ENCODE data around the gene MYRF. TPM values are rescaled to one million over a fixed set of nuclear protein-coding genes. Genes with fewer than 3 reads are reported as not detected.

Gene MYRF
- total and polyA plus RNA-seq, 2 donors (not counting 1 experiment from before 2014, with no cell fraction given): 0.27 to 0.34 TPM

- H3K9me3 Mint-ChIP-seq (ENCODE audit: insufficient read depth): no peaks in the 10 kb centered on the region
- H3K4me3 Mint-ChIP-seq: no peak overlapping the region
- no peak overlapping the region for H3K4me3 ChIP-seq (ENCODE audit: control extremely low read depth in 1 of 5, extremely low read depth in 1 of 5, insufficient read depth in 1 of 5, low read depth in 2 of 5, low read length in 4 of 5)
- ChIA-PET POLR2A (no interaction called here), CTCF (interaction anchor here (1.3 to 6.6 kb wide), 3 partner anchors 16 to 359 kb away, joined by 6 to 69 read pairs (median 10); no protein-coding TSS in a partner anchor)
- peaks cover 10 to 12% of the 10 kb centered on the region in 2 donors for H3K4me1 ChIP-seq (ENCODE audit: control insufficient read depth in 2 of 2, insufficient read depth in 2 of 2, low read length in 2 of 2)
- no peak overlapping the region for H3K27ac ChIP-seq (ENCODE audit: low read length in 2 of 2)
- no peak overlapping the region for H3K4me2 ChIP-seq (replicated peaks; ENCODE audit: low read depth, low read length, poor library complexity, severe bottlenecking)
- TF ChIP-seq EZH2 (IDR thresholded peaks at IDR 0.05; ENCODE audit: borderline replicate concordance, insufficient read depth, low read depth, low read length, poor library complexity, severe bottlenecking): no peak
- TF ChIP-seq CTCF (IDR thresholded peaks at IDR 0.05): no peak
- peaks cover 33% of the 10 kb centered on the region for H3K27me3 Mint-ChIP-seq
- no peak overlapping the region for H2AFZ ChIP-seq (ENCODE audit: insufficient read depth, low read depth, low read length, poor library complexity, severe bottlenecking)
- intact Hi-C loops (cut with micrococcal nuclease): loop anchor here (5.0 kb wide), 1 partner anchor 563 kb away; no protein-coding TSS in a partner anchor
- no peak overlapping the region for H3K9ac ChIP-seq (ENCODE audit: low read length)
- no peaks in the 10 kb centered on the region for H3K79me2 ChIP-seq (ENCODE audit: control insufficient read depth, insufficient read depth, low read length)
- H4K20me1 ChIP-seq (ENCODE audit: control insufficient read depth, insufficient read depth, low read length, poor library complexity, severe bottlenecking): no peaks in the 10 kb centered on the region
- no peaks in the 10 kb centered on the region for H3K36me3 ChIP-seq (replicated peaks in 1 of 2; ENCODE audit: control extremely low read depth in 1 of 2, control insufficient read depth in 1 of 2, extremely low read depth in 1 of 2, insufficient read depth in 2 of 2, low read length in 1 of 2)
- DNase-seq (no peak), ATAC-seq (ENCODE audit: low read depth) (no peak)
- 75% methylated on average over 19 of the region's 21 CpGs for WGBS (ENCODE audit: insufficient coverage)
- H3K4me1 Mint-ChIP-seq: peaks cover 6% of the 10 kb centered on the region
- peaks cover 0 to 2% (median 0%) of the 10 kb centered on the region in 3 donors for H3K9me3 ChIP-seq (ENCODE audit: control extremely low read depth in 1 of 3, control insufficient read depth in 2 of 3, insufficient read depth in 1 of 3, low read length in 2 of 3)
- H3K27ac Mint-ChIP-seq: no peak overlapping the region
- peaks cover 0 to 49% (median 20%) of the 10 kb centered on the region in 4 experiments for H3K27me3 ChIP-seq (replicated peaks in 1 of 4; ENCODE audit: control extremely low read depth in 1 of 4, control insufficient read depth in 3 of 4, insufficient read depth in 4 of 4, low read length in 3 of 4)
These were observed 2.7 kb upstream of the MYRF start for GRCh38 chr11:61749591-61750217.

GRCh38 chr11:61750631-61751273 is 1.7 kb upstream of the MYRF start:
- Histone ChIP-seq H3K9me3 (ENCODE audit: control extremely low read depth in 1 of 3, control insufficient read depth in 2 of 3, insufficient read depth in 1 of 3, low read length in 2 of 3) (peaks cover 0 to 2% (median 0%) of the 10 kb centered on the region in 3 donors), H3K27me3 (replicated peaks in 1 of 4; ENCODE audit: control extremely low read depth in 1 of 4, control insufficient read depth in 3 of 4, insufficient read depth in 4 of 4, low read length in 3 of 4) (peaks cover 0 to 49% (median 20%) of the 10 kb centered on the region in 4 experiments), H3K4me1 (ENCODE audit: control insufficient read depth in 2 of 2, insufficient read depth in 2 of 2, low read length in 2 of 2) (peaks cover 10 to 12% of the 10 kb centered on the region in 2 donors), H3K4me3 (ENCODE audit: control extremely low read depth in 1 of 5, extremely low read depth in 1 of 5, insufficient read depth in 1 of 5, low read depth in 2 of 5, low read length in 4 of 5) (no peak overlapping the region), H3K36me3 (replicated peaks in 1 of 2; ENCODE audit: control extremely low read depth in 1 of 2, control insufficient read depth in 1 of 2, extremely low read depth in 1 of 2, insufficient read depth in 2 of 2, low read length in 1 of 2) (no peaks in the 10 kb centered on the region), H4K20me1 (ENCODE audit: control insufficient read depth, insufficient read depth, low read length, poor library complexity, severe bottlenecking) (no peaks in the 10 kb centered on the region), H3K79me2 (ENCODE audit: control insufficient read depth, insufficient read depth, low read length) (no peaks in the 10 kb centered on the region), H3K4me2 (replicated peaks; ENCODE audit: low read depth, low read length, poor library complexity, severe bottlenecking) (no peak overlapping the region), H3K9ac (ENCODE audit: low read length) (no peak overlapping the region), H3K27ac (ENCODE audit: low read length in 2 of 2) (no peak overlapping the region), H2AFZ (ENCODE audit: insufficient read depth, low read depth, low read length, poor library complexity, severe bottlenecking) (no peak overlapping the region)
- ChIA-PET CTCF (interaction anchor here (1.0 to 6.6 kb wide), 5 partner anchors 17 to 358 kb away, joined by 4 to 69 read pairs (median 6); no protein-coding TSS in a partner anchor), POLR2A (no interaction called here)
- DNase-seq (no peak), ATAC-seq (ENCODE audit: low read depth) (no peak)
- Mint-ChIP-seq H3K27ac (no peak overlapping the region), H3K9me3 (ENCODE audit: insufficient read depth) (no peaks in the 10 kb centered on the region), H3K4me3 (peak overlapping the region; percentile 30), H3K4me1 (peaks cover 6% of the 10 kb centered on the region), H3K27me3 (peaks cover 33% of the 10 kb centered on the region)
- whole genome bisulfite sequencing (ENCODE audit: insufficient coverage): 92% methylated on average over 1 of the region's 5 CpGs
- intact Hi-C loops (cut with micrococcal nuclease): no loop called here
- TF ChIP-seq EZH2 (IDR thresholded peaks at IDR 0.05; ENCODE audit: borderline replicate concordance, insufficient read depth, low read depth, low read length, poor library complexity, severe bottlenecking): no peak
- no peak for TF ChIP-seq CTCF (IDR thresholded peaks at IDR 0.05)

All from B cell (primary cell).